PC-3 (cell line): ENCODE measurements around the gene WDR55. TPM values are rescaled to one million over a fixed set of nuclear protein-coding genes. Genes with fewer than 3 reads are reported as not detected.
"Not testable (repeated sequence)": the region's sequence is repeated elsewhere in the genome, so short reads cannot be mapped to it uniquely, and the experiment has no call there.

Experiments used
- ATAC-seq: fragments of 200-7000 bp; cut with Tn5 transposase; 2 replicates; pipeline ENCODE4 v1.9.1; 2020; ENCODE audit warnings: mild to moderate bottlenecking, moderate library complexity
- BruUV-seq: library from RNA; stranded (reverse); fragments of 400-500 nt; replicated peaks from 2 replicates; lab custom pipeline; 2021; lab: Mats Ljungman, UMichigan
- CTCF ChIA-PET: fragments of 300-600 bp; sonication (Branson Sonifier 250); formaldehyde crosslinking; loops from one replicate; lab custom pipeline; 2022; ENCODE audit warnings: antibody characterized with exemption; lab: Charles Lee
- POLR2A ChIA-PET: fragments of 300-600 bp; sonication (Branson Sonifier 250); formaldehyde crosslinking; loops from one replicate; lab custom pipeline; 2022; ENCODE audit warnings: antibody characterized with exemption; ENCODE audit not compliant: unreplicated experiment; lab: Charles Lee
- DNase-seq: peaks from one replicate; pipeline ENCODE4 v3.0.0-alpha.2; 2015
- H2AFZ ChIP-seq: fragments of 300-600 bp; sonication (generic); 2 replicates; pipeline ENCODE4 v1.6.0; 2016; ENCODE audit warnings: antibody characterized with exemption, low read length
- H3F3A ChIP-seq: fragments of 300-600 bp; sonication (generic); one replicate; pipeline ENCODE4 v1.6.0; 2017; ENCODE audit warnings: antibody characterized with exemption, low read length, control low read depth, mild to moderate bottlenecking; ENCODE audit not compliant: unreplicated experiment
- H3K27ac ChIP-seq: fragments of 300-600 bp; sonication (generic); 2 replicates; pipeline ENCODE4 v1.5.1; 2016; ENCODE audit warnings: mild to moderate bottlenecking, low read length
- H3K27me3 ChIP-seq: fragments of 300-600 bp; sonication (generic); 2 replicates; pipeline ENCODE4 v1.6.1; 2016; ENCODE audit warnings: low read length, mixed read lengths
- H3K36me3 ChIP-seq: fragments of 300-600 bp; sonication (generic); 2 replicates; pipeline ENCODE4 v1.6.1; 2016; ENCODE audit warnings: low read depth, mixed run types, low read length, mixed read lengths
- H3K4me1 ChIP-seq: fragments of 300-600 bp; sonication (generic); 2 replicates; pipeline ENCODE4 v1.5.1; 2016; ENCODE audit warnings: low read length; ENCODE audit not compliant: insufficient read depth
- H3K4me2 ChIP-seq: fragments of 300-600 bp; sonication (generic); 2 replicates; pipeline ENCODE4 v1.6.0; 2016; ENCODE audit warnings: low read length
- H3K4me3 ChIP-seq: fragments of 300-600 bp; sonication (generic); 2 replicates; pipeline ENCODE4 v1.5.1; 2016; ENCODE audit warnings: mild to moderate bottlenecking, low read length, mixed read lengths
- H3K79me2 ChIP-seq: fragments of 300-600 bp; sonication (generic); 2 replicates; pipeline ENCODE4 v1.6.1; 2017; ENCODE audit warnings: low read length, mixed read lengths
- H3K9ac ChIP-seq: fragments of 300-600 bp; sonication (generic); 2 replicates; pipeline ENCODE4 v1.6.0; 2016; ENCODE audit warnings: mild to moderate bottlenecking, low read length
- H3K9me2 ChIP-seq: fragments of 300-600 bp; sonication (generic); replicated peaks from 2 replicates; pipeline ENCODE4 v1.6.1; 2016; ENCODE audit warnings: mixed run types, low read length, mixed read lengths
- H3K9me3 ChIP-seq: fragments of 300-600 bp; sonication (generic); 2 replicates; pipeline ENCODE4 v1.6.1; 2016; ENCODE audit warnings: low read length, mixed read lengths
- H4K20me1 ChIP-seq: fragments of 300-600 bp; sonication (generic); 2 replicates; pipeline ENCODE4 v1.6.1; 2016; ENCODE audit warnings: low read length, mixed read lengths
- EZH2 ChIP-seq: fragments of 300-600 bp; sonication (generic); IDR thresholded peaks from one replicate; pipeline ENCODE4 v1.6.1; 2017; ENCODE audit warnings: antibody characterized with exemption, mild to moderate bottlenecking, low read length; ENCODE audit not compliant: unreplicated experiment
- EZH2phosphoT487 ChIP-seq: fragments of 300-600 bp; sonication (generic); IDR thresholded peaks from 2 replicates; pipeline ENCODE4 v1.6.1; 2018; ENCODE audit warnings: mild to moderate bottlenecking, antibody characterized with exemption, low read length, borderline replicate concordance
- intact Hi-C: fragments of 100-400 bp; cut with micrococcal nuclease; formaldehyde crosslinking; loops from 2 replicates; pipeline ENCODE4 v1.9.0; 2023
- total RNA-seq: library from RNA; depleted of rRNA; stranded (reverse); fragments of >200 nt; gene quantifications from 2 replicates; pipeline ENCODE4 v1.2.3, GENCODE V29; 2014
- TF ChIP-seq, protein P1 (sequence below): fragments of 300-600 bp; sonication (generic); conservative IDR thresholded peaks from 2 replicates; pipeline ENCODE4 v1.5.1; 2017; ENCODE audit warnings: antibody characterized with exemption, low read depth, mild to moderate bottlenecking, low read length

WDR55 gene
- total RNA-seq, 1 experiment from 2014 or later: 21.2 TPM

DNA sequence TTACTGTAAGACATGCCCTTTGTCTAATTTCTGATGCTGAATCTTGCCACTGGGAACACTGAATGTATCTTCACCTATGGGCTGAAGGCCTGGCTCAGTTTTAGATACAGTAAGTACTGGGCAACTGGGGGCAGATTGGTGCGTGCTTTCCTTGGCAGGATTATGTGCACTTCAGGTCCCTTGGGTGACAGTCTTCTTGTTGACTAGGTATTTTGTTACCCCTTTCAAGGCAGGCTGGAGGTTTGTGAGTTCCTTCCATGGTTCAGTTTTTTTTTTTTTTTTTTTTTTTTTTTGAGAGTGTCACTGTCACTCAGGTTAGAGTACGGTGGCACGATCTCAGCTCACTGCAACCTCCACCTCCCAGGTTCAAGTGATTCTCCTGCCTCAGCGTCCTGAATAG is 43.1 kb downstream of the WDR55 start:
- no peak for ATAC-seq
- no peak overlapping the region for H3K4me3 ChIP-seq
- H3K4me2 ChIP-seq: no peak overlapping the region
- H2AFZ ChIP-seq: no peak overlapping the region
- intact Hi-C loops: no loop called here
- H3K9me3 ChIP-seq: no peaks in the 10 kb centered on the region
- peaks cover 14% of the 10 kb centered on the region; the same call in 1 of the 2 replicates for H3K36me3 ChIP-seq
- H3K4me1 ChIP-seq: peaks cover 8% of the 10 kb centered on the region; the same call in 1 of the 2 replicates
- no peaks in the 10 kb centered on the region for H3K79me2 ChIP-seq
- no peaks in the 10 kb centered on the region for H3K9me2 ChIP-seq
- TF ChIP-seq, protein P1, sequence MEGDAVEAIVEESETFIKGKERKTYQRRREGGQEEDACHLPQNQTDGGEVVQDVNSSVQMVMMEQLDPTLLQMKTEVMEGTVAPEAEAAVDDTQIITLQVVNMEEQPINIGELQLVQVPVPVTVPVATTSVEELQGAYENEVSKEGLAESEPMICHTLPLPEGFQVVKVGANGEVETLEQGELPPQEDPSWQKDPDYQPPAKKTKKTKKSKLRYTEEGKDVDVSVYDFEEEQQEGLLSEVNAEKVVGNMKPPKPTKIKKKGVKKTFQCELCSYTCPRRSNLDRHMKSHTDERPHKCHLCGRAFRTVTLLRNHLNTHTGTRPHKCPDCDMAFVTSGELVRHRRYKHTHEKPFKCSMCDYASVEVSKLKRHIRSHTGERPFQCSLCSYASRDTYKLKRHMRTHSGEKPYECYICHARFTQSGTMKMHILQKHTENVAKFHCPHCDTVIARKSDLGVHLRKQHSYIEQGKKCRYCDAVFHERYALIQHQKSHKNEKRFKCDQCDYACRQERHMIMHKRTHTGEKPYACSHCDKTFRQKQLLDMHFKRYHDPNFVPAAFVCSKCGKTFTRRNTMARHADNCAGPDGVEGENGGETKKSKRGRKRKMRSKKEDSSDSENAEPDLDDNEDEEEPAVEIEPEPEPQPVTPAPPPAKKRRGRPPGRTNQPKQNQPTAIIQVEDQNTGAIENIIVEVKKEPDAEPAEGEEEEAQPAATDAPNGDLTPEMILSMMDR: no peak
- TF ChIP-seq EZH2phosphoT487: no peak
- no peak for TF ChIP-seq EZH2
- no peak overlapping the region for H3K9ac ChIP-seq
- H3K27ac ChIP-seq: no peak overlapping the region
- H4K20me1 ChIP-seq: no peaks in the 10 kb centered on the region
- ChIA-PET POLR2A (no interaction called here), CTCF (no interaction called here)
- BruUV-seq: no TSS peak
- DNase-seq: no peak
- H3K27me3 ChIP-seq: no peaks in the 10 kb centered on the region
- H3F3A ChIP-seq: peaks cover 8% of the 10 kb centered on the region

DNA sequence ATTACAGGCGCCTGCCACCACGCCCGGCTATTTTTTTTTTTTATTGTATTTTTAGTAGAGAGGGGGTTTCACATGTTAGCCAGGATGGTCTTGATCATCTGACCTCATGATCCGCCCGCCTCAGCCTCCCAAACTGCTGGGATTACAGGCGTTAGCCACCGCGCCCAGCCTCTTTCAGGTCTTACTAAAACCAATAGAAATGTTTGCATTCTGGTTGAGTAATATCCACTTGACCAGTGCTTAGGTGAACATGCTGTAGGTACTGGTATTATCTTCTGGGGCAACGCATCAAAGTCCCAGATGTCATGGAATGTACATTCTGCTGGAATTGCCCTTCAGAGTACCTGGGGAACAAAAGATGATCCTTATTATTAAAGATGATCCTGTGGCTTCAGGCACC is 44.1 kb downstream of the WDR55 start:
- DNase-seq, BruUV-seq, H3K9ac ChIP-seq, H3K27ac ChIP-seq, H3K9me2 ChIP-seq, H4K20me1 ChIP-seq, H3K79me2 ChIP-seq, intact Hi-C loops, H3K9me3 ChIP-seq, H2AFZ ChIP-seq, H3K27me3 ChIP-seq, POLR2A ChIA-PET, H3K36me3 ChIP-seq, H3K4me2 ChIP-seq, ATAC-seq, H3F3A ChIP-seq, H3K4me3 ChIP-seq, H3K4me1 ChIP-seq, CTCF ChIA-PET: not testable (repeated sequence)

DNA sequence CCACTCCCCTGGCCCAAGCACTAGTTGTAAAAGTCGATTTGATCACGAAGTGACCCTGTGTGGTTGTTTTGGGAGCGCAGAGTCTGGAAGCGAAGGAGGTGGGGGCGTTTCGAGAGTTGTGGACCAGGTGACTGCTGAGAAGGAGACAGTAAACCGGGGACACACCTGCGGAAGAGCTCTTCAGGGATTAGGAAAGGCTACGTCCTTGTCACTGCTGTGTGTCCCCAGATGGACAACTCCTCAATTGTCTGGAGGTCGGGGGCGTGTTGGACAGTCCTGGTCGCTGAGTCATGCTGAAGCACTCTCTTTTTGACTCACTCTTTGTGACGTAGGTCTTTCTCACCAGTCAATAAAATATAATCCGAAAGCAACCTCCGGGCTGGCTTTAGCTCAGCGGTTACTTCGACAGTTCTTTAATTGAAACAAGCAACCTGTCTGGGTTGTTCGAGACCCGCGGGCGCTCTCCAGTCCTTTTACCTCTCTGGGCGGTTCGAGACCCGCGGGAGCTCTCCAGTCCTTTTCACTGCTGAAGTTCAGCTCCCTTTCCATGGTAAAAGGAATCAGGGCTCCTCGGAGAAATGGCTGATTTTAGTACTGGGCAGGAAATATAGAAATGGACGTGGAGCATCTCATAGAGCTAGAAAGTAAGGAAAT is 46.3 kb downstream of the WDR55 start:
- Histone ChIP-seq H3K4me3 (peak overlapping the region; percentile 91), H3K4me1 (peaks cover 8% of the 10 kb centered on the region; the same call in 1 of the 2 replicates), H3K4me2 (peak overlapping the region; percentile 91), H3K79me2 (no peaks in the 10 kb centered on the region), H3K27me3 (no peaks in the 10 kb centered on the region), H2AFZ (peak overlapping the region; percentile 92), H3K36me3 (peaks cover 2% of the 10 kb centered on the region; the same call in 1 of the 2 replicates), H4K20me1 (no peaks in the 10 kb centered on the region), H3K9me2 (no peaks in the 10 kb centered on the region), H3K9ac (peak overlapping the region; percentile 67), H3K9me3 (no peaks in the 10 kb centered on the region), H3K27ac (peak overlapping the region; percentile 85), H3F3A (peaks cover 8% of the 10 kb centered on the region)
- ATAC-seq: peak; percentile 94
- peak; percentile 99 for DNase-seq
- no peak for TF ChIP-seq EZH2
- TF ChIP-seq, protein P1: no peak
- no peak for TF ChIP-seq EZH2phosphoT487
- ChIA-PET POLR2A (interaction anchor here (0.5 to 1.3 kb wide), 7 partner anchors 9 to 1440 kb away, joined by 3 to 10 read pairs (median 5); partner anchors contain the start of genes HARS1, HARS2 and ZMAT2), CTCF (interaction anchor here (0.9 kb wide), 1 partner anchor 9 kb away, joined by 4 read pairs; no protein-coding TSS in a partner anchor)
- intact Hi-C loops: loop anchor here (1.0 to 10.0 kb wide), 3 partner anchors 8 to 166 kb away; partner anchors contain the start of genes EIF4EBP3, IK and NDUFA2
- TSS peak; percentile 87 for BruUV-seq
